Metanephros (tissue), 1 donor: Measurements from ENCODE around the gene PACSIN1. TPM values are rescaled to one million over a fixed set of nuclear protein-coding genes. Genes with fewer than 3 reads are reported as not detected.

Experiments used
- total RNA-seq: library from RNA; depleted of rRNA; stranded (reverse); fragments of >200 nt; gene quantifications from one replicate; pipeline ENCODE4 v1.2.3, GENCODE V29; 2014

PACSIN1 gene, protein sequence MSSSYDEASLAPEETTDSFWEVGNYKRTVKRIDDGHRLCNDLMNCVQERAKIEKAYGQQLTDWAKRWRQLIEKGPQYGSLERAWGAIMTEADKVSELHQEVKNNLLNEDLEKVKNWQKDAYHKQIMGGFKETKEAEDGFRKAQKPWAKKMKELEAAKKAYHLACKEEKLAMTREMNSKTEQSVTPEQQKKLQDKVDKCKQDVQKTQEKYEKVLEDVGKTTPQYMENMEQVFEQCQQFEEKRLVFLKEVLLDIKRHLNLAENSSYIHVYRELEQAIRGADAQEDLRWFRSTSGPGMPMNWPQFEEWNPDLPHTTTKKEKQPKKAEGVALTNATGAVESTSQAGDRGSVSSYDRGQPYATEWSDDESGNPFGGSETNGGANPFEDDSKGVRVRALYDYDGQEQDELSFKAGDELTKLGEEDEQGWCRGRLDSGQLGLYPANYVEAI
- total RNA-seq, result 0.29 TPM

GRCh38 chr6:34465531-34466241 lies at the start of gene PACSIN1:
Gene PACSIN1, plus strand, starts transcription at chr6:34466076. Its CDS starts 60,230 bp downstream, at chr6:34526306.

GRCh38 chr6:34425498-34426410 lies 40.1 kb upstream of the PACSIN1 start, which contains the start of gene RPS10:
Gene RPS10, minus strand, starts transcription at chr6:34426069. Its CDS starts 848 bp downstream, at chr6:34425221.

GRCh38 chr6:34556031-34556471 lies 90.2 kb downstream of the PACSIN1 start, which contains the start of gene SPDEF:
Gene SPDEF, minus strand, starts transcription at chr6:34556329. Its CDS starts 11,874 bp downstream, at chr6:34544455.

Other genes with a start within 250 kb of the PACSIN1 start
- 50.6 TPM for gene HMGA1, start 229.2 kb upstream of the PACSIN1 start, total RNA-seq
- 10.0 TPM for gene SMIM29, start 217.1 kb upstream of the PACSIN1 start, total RNA-seq
- gene NUDT3, start 73.4 kb upstream of the PACSIN1 start, total RNA-seq, result 47.9 TPM
- gene RPS10, start 40.0 kb upstream of the PACSIN1 start, total RNA-seq, result 2,003 TPM
- 0.18 TPM for gene SPDEF, start 90.3 kb downstream of the PACSIN1 start, total RNA-seq
- 46.5 TPM for gene ILRUN, start 230.7 kb downstream of the PACSIN1 start, total RNA-seq